ENCODE results near the gene DBNL.

DNA sequence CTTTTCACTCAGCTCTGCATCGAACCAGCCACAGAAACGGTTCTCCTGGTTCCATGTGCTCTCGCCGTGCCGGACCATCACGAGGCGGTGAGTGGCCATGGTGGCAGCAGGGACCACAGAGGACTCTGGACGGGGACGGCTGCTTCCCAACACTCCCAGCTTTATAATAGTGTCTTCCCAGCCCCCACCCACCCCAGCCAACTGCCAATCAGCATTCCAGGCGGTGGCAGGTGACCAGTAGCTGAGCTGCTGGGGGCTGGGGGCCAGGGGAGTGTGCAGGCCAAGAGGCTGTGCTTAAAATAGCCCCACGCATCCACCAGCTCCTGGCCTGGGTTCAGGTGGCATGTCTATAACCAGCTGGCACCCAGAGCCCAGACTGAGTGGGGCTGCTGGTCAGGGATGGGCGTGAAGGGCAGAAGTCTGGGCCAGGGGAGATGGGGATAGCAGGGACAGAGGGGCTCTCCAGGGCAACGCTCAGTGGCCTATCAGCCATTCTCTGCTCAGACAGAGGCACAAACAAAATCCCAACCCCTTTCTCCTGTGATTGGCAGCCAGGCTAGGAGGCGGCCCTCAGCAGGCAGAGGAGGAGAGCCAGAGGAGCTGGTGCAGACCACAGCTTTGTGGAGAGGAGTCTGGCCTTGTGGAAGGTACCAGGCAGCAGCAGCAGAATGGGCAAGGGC lies 21.1 kb downstream of the DBNL start, which contains the start of gene PGAM2:
- TF ChIP-seq CTCF (IDR thresholded peaks at IDR 0.05) (no peak), POLR2A (IDR thresholded peaks at IDR 0.05) (no peak), POLR2AphosphoS5 (IDR thresholded peaks at IDR 0.05; ENCODE audit: insufficient read depth in 1 of 2, low read depth in 1 of 2) (peak in 1 of 2 donors; percentile 33)
